Measurements from ENCODE around the gene NOP16. TPM values are rescaled to one million over a fixed set of nuclear protein-coding genes. Genes with fewer than 3 reads are reported as not detected.

Gene NOP16
- total RNA-seq, 1 donor from 2014 or later: 13.6 TPM

DNA sequence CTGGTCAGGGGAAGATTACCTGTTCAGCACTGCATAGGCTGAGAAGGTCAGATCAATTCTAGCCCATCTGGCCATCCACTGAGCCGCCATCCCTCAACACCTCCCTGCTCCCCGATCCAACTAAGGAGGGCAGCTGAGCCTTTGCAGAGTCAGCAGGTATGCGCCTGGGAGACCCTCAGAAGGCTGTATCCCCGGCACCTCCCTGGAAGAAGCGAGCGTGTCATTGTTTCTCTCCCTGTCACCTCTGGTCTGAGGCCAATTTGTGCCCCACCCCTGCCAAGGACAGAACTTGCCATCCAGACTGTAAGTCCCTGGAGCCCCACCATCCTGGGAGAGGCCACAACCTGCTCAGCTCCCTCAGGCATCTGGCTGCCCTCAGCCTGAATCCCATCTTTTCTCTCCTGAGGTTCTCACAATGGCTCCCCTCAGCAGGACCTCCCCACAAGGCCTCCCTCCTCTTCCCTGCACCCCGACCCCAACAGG lies 25.4 kb upstream of the NOP16 start:
- ATAC-seq (no peak), DNase-seq (peak; percentile 46)
- Histone ChIP-seq H3K36me3 (peaks cover 16% of the 10 kb centered on the region), H3K9me3 (no peaks in the 10 kb centered on the region), H3K4me1 (peaks cover 32% of the 10 kb centered on the region), H3K27me3 (no peaks in the 10 kb centered on the region), H3K27ac (peak overlapping the region; percentile 8), H3K4me3 (no peak overlapping the region)
- intact Hi-C loops (cut with DNase I): no loop called here
- TF ChIP-seq, protein P1, sequence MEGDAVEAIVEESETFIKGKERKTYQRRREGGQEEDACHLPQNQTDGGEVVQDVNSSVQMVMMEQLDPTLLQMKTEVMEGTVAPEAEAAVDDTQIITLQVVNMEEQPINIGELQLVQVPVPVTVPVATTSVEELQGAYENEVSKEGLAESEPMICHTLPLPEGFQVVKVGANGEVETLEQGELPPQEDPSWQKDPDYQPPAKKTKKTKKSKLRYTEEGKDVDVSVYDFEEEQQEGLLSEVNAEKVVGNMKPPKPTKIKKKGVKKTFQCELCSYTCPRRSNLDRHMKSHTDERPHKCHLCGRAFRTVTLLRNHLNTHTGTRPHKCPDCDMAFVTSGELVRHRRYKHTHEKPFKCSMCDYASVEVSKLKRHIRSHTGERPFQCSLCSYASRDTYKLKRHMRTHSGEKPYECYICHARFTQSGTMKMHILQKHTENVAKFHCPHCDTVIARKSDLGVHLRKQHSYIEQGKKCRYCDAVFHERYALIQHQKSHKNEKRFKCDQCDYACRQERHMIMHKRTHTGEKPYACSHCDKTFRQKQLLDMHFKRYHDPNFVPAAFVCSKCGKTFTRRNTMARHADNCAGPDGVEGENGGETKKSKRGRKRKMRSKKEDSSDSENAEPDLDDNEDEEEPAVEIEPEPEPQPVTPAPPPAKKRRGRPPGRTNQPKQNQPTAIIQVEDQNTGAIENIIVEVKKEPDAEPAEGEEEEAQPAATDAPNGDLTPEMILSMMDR (IDR thresholded peaks at IDR 0.05): no peak

DNA sequence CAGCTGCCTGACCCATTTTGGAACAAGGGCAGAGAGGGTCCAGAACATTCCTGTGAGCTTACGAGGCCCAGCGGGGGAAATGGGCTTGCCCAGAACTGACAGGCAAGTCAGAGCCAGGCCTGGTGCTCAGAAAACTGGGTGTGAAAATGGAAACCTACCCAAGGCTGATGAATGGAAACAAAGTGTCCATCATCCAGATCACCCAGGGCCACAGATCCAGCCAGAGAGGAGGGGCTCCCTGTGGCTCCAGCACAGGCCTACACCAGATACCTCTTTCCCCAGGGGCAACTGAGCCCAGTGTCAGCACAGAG lies 24.8 kb upstream of the NOP16 start:
- Histone ChIP-seq H3K9me3 (no peaks in the 10 kb centered on the region), H3K4me1 (peaks cover 32% of the 10 kb centered on the region), H3K27ac (peak overlapping the region; percentile 8), H3K36me3 (peaks cover 21% of the 10 kb centered on the region), H3K27me3 (no peaks in the 10 kb centered on the region), H3K4me3 (no peak overlapping the region)
- peak; percentile 40 for DNase-seq
- intact Hi-C loops (cut with DNase I): no loop called here
- TF ChIP-seq, protein P1 (IDR thresholded peaks at IDR 0.05): no peak
- no peak for ATAC-seq

DNA sequence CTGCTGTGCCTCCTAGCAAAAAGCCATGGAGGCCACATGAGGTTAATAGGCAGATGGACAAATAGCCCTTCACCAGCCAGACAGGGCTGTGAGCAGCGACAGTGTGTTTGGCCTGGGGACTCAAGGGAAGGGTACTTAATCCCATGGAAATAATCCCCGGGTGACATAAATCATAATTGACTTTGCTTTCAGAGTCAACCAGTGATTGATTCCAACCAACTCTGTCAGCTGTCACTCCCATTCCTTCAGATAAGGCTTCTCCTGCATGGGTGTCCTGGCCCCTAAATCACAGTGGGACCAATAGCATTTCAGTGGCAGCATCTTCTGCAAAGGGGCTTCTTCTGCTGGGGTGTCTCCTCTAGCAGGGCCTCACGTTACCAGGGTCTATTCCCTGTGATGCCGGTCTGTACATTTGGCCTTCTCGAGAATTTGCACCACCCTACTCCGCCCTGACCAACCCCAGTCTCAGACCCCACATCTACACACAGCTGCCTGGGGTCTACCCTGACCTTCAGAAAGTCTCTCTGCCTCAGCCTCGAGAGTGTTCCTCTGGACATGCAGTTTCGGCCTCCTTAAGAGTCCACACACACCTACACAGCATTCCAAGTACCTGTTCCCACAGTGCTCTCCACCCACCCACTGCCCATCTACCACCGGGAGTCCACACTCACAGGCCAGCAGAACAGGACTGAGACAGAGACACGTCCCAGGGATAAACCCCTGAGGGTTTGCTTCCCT lies 24.3 kb upstream of the NOP16 start:
- H3K27ac ChIP-seq: no peak overlapping the region
- TF ChIP-seq, protein P1 (IDR thresholded peaks at IDR 0.05): no peak
- DNase-seq (peak; percentile 25), ATAC-seq (no peak)
- H3K4me3 ChIP-seq: no peak overlapping the region
- H3K36me3 ChIP-seq: peaks cover 26% of the 10 kb centered on the region
- intact Hi-C loops (cut with DNase I): no loop called here
- H3K4me1 ChIP-seq: peaks cover 32% of the 10 kb centered on the region
- no peaks in the 10 kb centered on the region for H3K27me3 ChIP-seq
- no peaks in the 10 kb centered on the region for H3K9me3 ChIP-seq

DNA sequence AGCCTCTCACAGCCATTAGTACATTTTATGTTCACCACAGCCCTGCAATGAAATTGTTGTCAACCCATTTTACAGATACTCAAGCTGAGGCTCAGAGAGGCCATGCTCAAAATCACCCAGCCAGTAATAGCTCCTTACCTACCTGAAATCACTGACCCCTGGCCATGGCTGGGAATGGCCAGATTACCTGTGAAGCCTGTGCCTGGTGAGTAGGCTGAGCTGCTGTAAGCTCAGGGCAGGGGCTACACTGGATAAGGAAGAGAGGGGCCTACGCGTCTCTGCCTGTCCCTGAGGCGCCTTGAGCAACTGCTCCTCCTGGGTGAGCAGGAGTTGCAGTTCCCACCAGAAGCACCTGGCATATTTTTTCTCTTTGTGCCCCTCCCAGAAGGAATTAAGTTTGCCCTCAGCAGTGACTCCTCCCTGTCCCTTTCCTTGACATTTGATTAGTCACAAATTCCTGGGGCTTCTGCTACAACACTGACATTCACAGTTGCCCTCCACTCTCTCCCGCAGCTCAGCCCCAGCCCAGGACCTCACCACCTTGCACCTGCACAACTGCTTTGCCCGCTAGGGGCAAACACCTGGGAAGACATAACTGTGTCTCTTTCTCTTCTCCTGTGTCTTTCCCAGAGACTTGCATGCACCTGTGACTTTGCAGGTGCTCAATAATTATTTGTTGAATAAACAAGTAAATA lies 22.2 kb upstream of the NOP16 start:
- Histone ChIP-seq H3K27ac (no peak overlapping the region), H3K9me3 (no peaks in the 10 kb centered on the region), H3K27me3 (no peaks in the 10 kb centered on the region), H3K4me1 (peaks cover 26% of the 10 kb centered on the region), H3K4me3 (no peak overlapping the region), H3K36me3 (peaks cover 42% of the 10 kb centered on the region)
- DNase-seq: peak; percentile 21
- no peak for ATAC-seq
- intact Hi-C loops (cut with DNase I): no loop called here
- TF ChIP-seq, protein P1 (IDR thresholded peaks at IDR 0.05): no peak

DNA sequence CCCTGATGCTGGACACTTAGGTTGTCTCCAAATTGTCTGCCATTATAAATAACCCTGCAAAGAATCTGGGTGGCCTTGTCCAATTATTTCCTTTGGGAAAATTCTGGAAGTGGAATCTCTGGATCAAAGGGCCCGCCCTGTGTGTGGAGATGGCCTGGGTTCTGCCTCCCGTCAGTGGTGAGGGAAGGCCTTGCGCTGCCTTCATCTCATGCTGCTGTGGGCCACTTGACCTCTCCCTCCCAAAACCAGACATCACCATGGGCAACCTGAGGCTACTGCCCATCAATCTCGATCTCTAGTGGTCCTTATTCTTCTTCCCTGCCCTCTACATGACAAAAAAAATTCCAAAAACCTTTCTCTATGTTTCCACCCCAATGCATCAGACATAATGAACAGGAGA lies 21.4 kb upstream of the NOP16 start:
- H3K4me3 ChIP-seq: no peak overlapping the region
- TF ChIP-seq, protein P1 (IDR thresholded peaks at IDR 0.05): no peak
- ATAC-seq (no peak), DNase-seq (no peak)
- H3K9me3 ChIP-seq: no peaks in the 10 kb centered on the region
- no peaks in the 10 kb centered on the region for H3K27me3 ChIP-seq
- H3K36me3 ChIP-seq: peaks cover 45% of the 10 kb centered on the region
- peaks cover 18% of the 10 kb centered on the region for H3K4me1 ChIP-seq
- H3K27ac ChIP-seq: no peak overlapping the region
- intact Hi-C loops (cut with DNase I): no loop called here
